GM18909 (cell line): ENCODE measurements around the gene LRRC2.
A peak's percentile ranks its signal among the peaks of the same experiment; 100 is the strongest.
"Not testable (repeated sequence)": the region's sequence is repeated elsewhere in the genome, so short reads cannot be mapped to it uniquely, and the experiment has no call there.

Experiments used
- ATAC-seq: cut with Tn5 transposase; IDR thresholded peaks from one replicate; pipeline ENCODE4 v1.9.1; 2021; ENCODE audit warnings: mild to moderate bottlenecking; ENCODE audit not compliant: unreplicated experiment, poor library complexity

The LRRC2 gene

GRCh38 chr3:46504789-46505188 lies 61.3 kb downstream of the LRRC2 start:
- no peak for ATAC-seq

GRCh38 chr3:46503200-46503874 lies 62.8 kb downstream of the LRRC2 start:
- no peak for ATAC-seq

GRCh38 chr3:46501702-46502101 lies 64.4 kb downstream of the LRRC2 start:
- ATAC-seq: no peak

GRCh38 chr3:46500656-46501635 lies 65.2 kb downstream of the LRRC2 start:
- no peak for ATAC-seq

GRCh38 chr3:46498916-46499519 lies 67.1 kb downstream of the LRRC2 start:
- no peak for ATAC-seq

- ATAC-seq: no peak
These were observed 68.4 kb downstream of the LRRC2 start, which contains the start of gene RTP3 for GRCh38 chr3:46497556-46498265. Gene RTP3, plus strand, starts transcription at chr3:46497976. Its CDS starts 87 bp downstream, at chr3:46498063.

- ATAC-seq: no peak
These were observed 69.2 kb downstream of the LRRC2 start for GRCh38 chr3:46496746-46497555.

GRCh38 chr3:46495901-46496456 lies 70.1 kb downstream of the LRRC2 start:
- no peak for ATAC-seq

GRCh38 chr3:46494491-46494890 lies 71.6 kb downstream of the LRRC2 start:
- ATAC-seq: not testable (repeated sequence)

- no peak for ATAC-seq
These were observed 73.1 kb downstream of the LRRC2 start for GRCh38 chr3:46492890-46493547.

GRCh38 chr3:46491089-46492070 lies 74.7 kb downstream of the LRRC2 start:
- ATAC-seq: no peak

- ATAC-seq: no peak
These were observed 75.6 kb downstream of the LRRC2 start for GRCh38 chr3:46490338-46491084.

GRCh38 chr3:46489875-46490274 lies 76.2 kb downstream of the LRRC2 start:
- no peak for ATAC-seq

GRCh38 chr3:46489381-46489780 lies 76.7 kb downstream of the LRRC2 start:
- ATAC-seq: no peak

GRCh38 chr3:46488735-46489361 lies 77.3 kb downstream of the LRRC2 start:
- peak; percentile 95 for ATAC-seq

- no peak for ATAC-seq
These were observed 80.3 kb downstream of the LRRC2 start for GRCh38 chr3:46485779-46486175.
